NB4 (cell line): ENCODE measurements around the gene GALK2.

Experiments used
- MYC ChIP-seq: IDR thresholded peaks from 2 replicates; pipeline ENCODE4 v1.6.1; 2011; ENCODE audit warnings: low read depth, low read length
- TF ChIP-seq, protein P1 (sequence below): IDR thresholded peaks from one replicate; pipeline ENCODE4 v1.5.1; 2012; ENCODE audit warnings: low read depth, low read length

DNA sequence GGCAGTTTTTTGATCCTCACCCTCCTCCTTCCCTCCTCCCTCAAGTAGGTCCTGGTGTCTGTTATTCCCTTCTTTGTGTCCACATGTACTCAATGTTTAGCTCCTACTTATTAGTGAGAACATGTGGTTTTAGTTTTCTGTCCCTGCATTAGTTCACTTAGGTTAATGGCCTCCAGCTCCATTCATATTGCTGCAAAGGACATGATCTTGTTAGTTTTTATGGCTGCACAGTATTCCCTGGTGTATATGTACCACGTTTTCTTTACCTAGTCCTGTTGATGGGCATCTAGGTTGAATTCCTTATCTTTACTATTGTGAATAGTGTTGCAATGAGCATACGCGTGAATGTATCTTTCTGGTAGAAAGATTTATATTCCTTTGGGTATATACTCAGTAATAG, 191.3 kb downstream of the GALK2 start:
- TF ChIP-seq, protein P1, sequence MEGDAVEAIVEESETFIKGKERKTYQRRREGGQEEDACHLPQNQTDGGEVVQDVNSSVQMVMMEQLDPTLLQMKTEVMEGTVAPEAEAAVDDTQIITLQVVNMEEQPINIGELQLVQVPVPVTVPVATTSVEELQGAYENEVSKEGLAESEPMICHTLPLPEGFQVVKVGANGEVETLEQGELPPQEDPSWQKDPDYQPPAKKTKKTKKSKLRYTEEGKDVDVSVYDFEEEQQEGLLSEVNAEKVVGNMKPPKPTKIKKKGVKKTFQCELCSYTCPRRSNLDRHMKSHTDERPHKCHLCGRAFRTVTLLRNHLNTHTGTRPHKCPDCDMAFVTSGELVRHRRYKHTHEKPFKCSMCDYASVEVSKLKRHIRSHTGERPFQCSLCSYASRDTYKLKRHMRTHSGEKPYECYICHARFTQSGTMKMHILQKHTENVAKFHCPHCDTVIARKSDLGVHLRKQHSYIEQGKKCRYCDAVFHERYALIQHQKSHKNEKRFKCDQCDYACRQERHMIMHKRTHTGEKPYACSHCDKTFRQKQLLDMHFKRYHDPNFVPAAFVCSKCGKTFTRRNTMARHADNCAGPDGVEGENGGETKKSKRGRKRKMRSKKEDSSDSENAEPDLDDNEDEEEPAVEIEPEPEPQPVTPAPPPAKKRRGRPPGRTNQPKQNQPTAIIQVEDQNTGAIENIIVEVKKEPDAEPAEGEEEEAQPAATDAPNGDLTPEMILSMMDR = no peak
- TF ChIP-seq MYC = no peak
